Ovary (tissue), 3 donors: Measurements from ENCODE around the gene PRKD3.

Experiments
- CTCF ChIP-seq, 3 donors: fragments of 450-650 bp in 2 of 3; fragments of 200-600 bp in 1 of 3; IDR thresholded peaks; one replicate each; pipeline versions ENCODE4 v1.5.1 to v1.8.0; 2016 to 2022; ENCODE audit warnings: antibody characterized with exemption in 3 of 3, mild to moderate bottlenecking in 1 of 3
- EP300 ChIP-seq: sonication (generic); formaldehyde crosslinking; IDR thresholded peaks from one replicate; pipeline ENCODE4 v1.6.1; 2017; ENCODE audit warnings: antibody characterized with exemption
- POLR2A ChIP-seq: fragments of 450-650 bp; IDR thresholded peaks from one replicate; pipeline ENCODE4 v1.6.1; 2017; ENCODE audit warnings: antibody characterized with exemption, mild to moderate bottlenecking, moderate library complexity
- donor health status: DM: no; HTN: no; CAD: no.

- no peak for TF ChIP-seq POLR2A
- no peak for TF ChIP-seq CTCF (IDR thresholded peaks at IDR 0.05)
- no peak for TF ChIP-seq EP300
These were observed 8.6 kb upstream of the PRKD3 start for GRCh38 chr2:37333256-37333655.
